VCaP (cell line): ENCODE measurements around the gene PRMT2.
A peak's percentile ranks its signal among the peaks of the same experiment; 100 is the strongest.
"Not testable (repeated sequence)": the region's sequence is repeated elsewhere in the genome, so short reads cannot be mapped to it uniquely, and the experiment has no call there.

Experiments
- H3K27ac ChIP-seq: fragments of 450-650 bp; 2 replicates; pipeline ENCODE4 v1.5.1; 2017
- CTCF ChIP-seq: fragments of 450-650 bp; conservative IDR thresholded peaks from 2 replicates; pipeline ENCODE4 v1.5.1; 2017; ENCODE audit warnings: mild to moderate bottlenecking, moderate library complexity

PRMT2 gene

GRCh38 chr21:46626975-46627501, 8.4 kb upstream of the PRMT2 start:
- TF ChIP-seq CTCF: no peak
- H3K27ac ChIP-seq: no peak overlapping the region

DNA sequence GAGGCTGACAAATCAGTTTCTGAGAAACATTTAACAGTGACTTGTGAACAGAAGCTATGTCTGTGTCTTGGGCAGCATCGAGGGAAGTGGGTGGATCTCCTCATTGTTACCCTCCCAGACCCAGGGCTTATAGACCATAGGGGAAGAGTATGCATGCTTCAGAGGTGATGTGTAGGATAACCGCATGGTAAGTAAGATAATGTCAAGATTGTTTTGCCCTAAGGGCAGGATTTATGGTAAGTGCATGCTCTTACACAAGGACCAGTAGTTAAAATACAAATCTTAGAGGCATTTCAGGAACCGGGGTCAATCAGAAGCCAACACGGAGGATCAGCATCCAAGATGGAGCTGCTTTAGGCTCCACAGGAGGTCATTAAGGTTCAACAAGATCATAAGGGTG, 7.7 kb upstream of the PRMT2 start:
- no peak for TF ChIP-seq CTCF

GRCh38 chr21:46628868-46629267, 6.6 kb upstream of the PRMT2 start:
- no peak overlapping the region for H3K27ac ChIP-seq
- no peak for TF ChIP-seq CTCF

More for the DNA sequence above, 7.7 kb upstream of the PRMT2 start:
- H3K27ac ChIP-seq: no peak overlapping the region

DNA sequence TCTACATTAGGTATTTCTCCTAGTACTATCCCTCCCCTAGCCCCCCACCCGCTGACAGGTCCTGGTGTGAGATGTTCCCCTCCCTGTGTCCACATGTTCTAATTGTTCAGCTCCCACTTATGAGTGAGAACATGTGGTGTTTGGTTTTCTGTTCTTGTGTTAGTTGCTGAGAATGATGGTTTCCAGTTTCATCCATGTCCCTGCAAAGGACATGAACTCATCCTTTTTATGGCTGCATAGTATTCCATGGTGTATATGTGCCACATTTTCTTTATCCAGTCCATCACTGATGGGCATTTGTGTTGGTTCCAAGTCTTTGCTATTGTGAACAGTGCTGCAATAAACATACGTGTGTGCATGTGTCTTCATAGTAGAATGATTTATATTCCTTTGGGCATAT, 4.6 kb upstream of the PRMT2 start:
- not testable (repeated sequence) for H3K27ac ChIP-seq

DNA sequence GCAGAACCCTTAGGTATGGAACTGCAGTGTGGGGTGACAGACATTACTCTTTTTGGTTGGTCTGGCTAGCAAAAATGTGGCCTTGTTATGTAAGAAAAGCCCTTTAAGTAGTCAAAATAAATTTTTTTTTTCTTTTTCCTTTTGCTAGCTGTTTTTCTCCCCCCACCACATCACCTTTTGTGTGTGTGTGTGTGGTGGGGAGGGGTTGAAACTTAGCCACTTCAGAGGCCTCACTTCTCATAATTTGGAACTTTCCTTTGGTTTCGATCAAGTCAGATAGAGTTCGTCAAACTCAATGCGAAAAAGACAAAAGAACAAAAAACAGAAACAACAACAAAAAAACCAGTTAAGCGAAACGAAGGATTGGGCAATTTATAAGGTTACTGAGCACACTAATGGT, 1.9 kb upstream of the PRMT2 start:
- TF ChIP-seq CTCF: no peak
- H3K27ac ChIP-seq: no peak overlapping the region

DNA sequence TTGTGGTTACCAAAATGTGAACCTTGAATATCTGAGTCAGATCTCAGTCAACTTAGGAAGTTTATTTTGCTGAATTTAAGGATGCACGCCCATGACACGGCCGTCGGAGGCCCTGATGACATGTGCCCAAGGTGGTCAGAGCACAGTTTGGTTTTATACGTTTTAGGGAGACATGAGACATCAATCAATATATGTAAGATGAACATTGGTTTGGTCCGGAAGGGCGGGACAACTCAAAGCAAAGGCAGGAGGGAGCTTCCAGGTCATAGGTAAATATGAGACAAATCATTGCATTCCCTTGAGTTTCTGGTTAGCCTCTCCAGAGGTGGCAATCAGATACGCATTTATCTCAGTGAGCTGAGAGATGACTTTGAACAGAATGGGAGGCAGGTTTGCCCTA, 1.0 kb upstream of the PRMT2 start:
- TF ChIP-seq CTCF: no peak
- peak overlapping the region; percentile 95 for H3K27ac ChIP-seq

GRCh38 chr21:46634966-46635323, 529 bp upstream of the PRMT2 start:
- H3K27ac ChIP-seq: peak overlapping the region; percentile 95
- no peak; the same call in 1 of the 2 replicates for TF ChIP-seq CTCF

- H3K27ac ChIP-seq: peak overlapping the region; percentile 95
- no peak for TF ChIP-seq CTCF
These were observed 673 bp downstream of the PRMT2 start for GRCh38 chr21:46636181-46636512.
